ENCODE measurements around the gene GPR55. TPM values are rescaled to one million over a fixed set of nuclear protein-coding genes. Genes with fewer than 3 reads are reported as not detected.

GPR55 gene
- total RNA-seq, 1 donor, result under 0.01 TPM

DNA sequence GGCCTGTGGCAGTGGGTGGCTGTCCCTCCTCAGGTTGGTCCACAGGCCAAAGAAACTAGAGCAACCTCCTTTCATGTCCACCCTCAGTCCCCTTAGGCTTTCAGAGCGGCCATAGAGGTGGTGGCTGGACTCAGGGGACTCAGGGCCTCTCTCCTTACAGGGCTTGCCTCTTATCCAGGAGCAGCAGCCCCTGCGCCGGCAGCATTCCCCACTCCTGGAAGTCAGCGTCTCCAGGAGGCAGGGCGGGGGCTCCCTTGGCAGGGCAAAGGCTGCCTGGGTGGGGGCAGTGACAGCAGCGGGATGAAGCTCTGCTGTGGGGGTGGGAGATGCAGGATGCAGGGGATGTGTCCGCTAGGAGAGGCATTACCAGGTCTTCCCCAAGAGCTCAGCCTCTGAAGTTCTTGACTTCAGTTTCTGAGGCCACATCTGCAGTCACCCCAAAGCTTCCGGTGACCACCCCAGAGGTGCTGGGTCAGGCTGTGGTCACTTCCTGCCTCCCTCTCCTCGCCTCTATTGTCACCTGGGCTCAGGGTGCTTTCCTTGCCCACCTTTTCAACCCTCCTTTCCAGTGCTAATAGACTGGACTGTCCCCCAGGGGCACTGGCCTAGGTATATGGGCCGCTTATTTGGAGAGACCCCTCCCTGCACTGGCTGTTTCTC, 8.6 kb upstream of the GPR55 start:
- H3K4me3 ChIP-seq (ENCODE audit: low read depth, low read length), result no peak overlapping the region
- DNase-seq (ENCODE audit: low read depth), result no peak
- TF ChIP-seq, protein P1, sequence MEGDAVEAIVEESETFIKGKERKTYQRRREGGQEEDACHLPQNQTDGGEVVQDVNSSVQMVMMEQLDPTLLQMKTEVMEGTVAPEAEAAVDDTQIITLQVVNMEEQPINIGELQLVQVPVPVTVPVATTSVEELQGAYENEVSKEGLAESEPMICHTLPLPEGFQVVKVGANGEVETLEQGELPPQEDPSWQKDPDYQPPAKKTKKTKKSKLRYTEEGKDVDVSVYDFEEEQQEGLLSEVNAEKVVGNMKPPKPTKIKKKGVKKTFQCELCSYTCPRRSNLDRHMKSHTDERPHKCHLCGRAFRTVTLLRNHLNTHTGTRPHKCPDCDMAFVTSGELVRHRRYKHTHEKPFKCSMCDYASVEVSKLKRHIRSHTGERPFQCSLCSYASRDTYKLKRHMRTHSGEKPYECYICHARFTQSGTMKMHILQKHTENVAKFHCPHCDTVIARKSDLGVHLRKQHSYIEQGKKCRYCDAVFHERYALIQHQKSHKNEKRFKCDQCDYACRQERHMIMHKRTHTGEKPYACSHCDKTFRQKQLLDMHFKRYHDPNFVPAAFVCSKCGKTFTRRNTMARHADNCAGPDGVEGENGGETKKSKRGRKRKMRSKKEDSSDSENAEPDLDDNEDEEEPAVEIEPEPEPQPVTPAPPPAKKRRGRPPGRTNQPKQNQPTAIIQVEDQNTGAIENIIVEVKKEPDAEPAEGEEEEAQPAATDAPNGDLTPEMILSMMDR (IDR thresholded peaks at IDR 0.05; ENCODE audit: insufficient read depth, low read length), result no peak

DNA sequence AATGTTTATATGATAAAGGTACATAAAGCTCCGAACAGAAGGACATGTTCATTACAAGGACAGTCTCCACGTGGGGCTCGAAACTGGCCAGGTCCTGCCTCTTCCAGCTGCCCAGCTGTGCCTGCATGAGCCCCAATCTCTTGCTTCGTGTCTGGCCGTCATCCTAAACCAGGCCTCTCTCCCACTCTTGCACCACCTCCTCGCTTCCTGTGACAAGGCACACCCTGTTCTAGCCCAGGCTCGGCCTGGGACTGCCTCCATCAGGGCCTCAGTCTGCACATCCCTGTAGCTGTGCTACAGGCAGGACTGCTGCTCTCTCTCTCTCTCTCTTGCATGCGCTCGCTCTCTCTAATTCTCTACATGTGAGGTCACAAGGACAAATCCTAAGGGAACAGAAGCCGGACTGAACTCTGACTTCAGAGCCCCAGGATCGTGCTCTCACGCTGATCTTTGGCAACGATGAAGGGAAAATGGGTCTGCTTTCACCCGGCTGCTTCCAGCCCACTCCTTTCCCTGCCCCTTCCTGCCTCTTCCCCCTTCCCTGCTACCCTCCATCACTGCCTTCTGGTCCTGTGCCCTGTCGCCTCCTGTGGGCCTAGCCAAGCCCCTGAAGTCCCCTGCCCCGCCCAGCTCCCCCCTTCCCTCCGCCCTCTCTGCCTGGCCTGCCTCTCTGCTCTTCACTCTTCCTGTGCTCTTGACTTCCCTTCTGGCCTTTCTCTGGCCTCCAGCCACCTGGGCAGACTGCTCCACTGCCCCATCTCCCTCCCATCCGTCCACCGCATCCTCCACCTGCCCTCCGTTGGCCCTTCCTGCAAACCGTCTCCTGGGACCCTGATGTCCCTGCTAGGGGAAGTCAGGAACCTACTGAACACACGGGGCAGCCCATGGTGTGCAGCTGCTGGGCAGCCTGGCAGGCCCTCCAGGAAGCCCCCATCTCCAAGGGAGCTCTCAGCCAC, 7.8 kb upstream of the GPR55 start:
- DNase-seq (ENCODE audit: low read depth), result peak; percentile 76
- TF ChIP-seq, protein P1 (IDR thresholded peaks at IDR 0.05; ENCODE audit: insufficient read depth, low read length), result no peak
- H3K4me3 ChIP-seq (ENCODE audit: low read depth, low read length), result no peak overlapping the region

GRCh38 chr2:230931556-230932231, 6.7 kb upstream of the GPR55 start:
- TF ChIP-seq, protein P1 (IDR thresholded peaks at IDR 0.05; ENCODE audit: insufficient read depth, low read length), result no peak
- no peak overlapping the region for H3K4me3 ChIP-seq (ENCODE audit: low read depth, low read length)
- DNase-seq (ENCODE audit: low read depth), result no peak

DNA sequence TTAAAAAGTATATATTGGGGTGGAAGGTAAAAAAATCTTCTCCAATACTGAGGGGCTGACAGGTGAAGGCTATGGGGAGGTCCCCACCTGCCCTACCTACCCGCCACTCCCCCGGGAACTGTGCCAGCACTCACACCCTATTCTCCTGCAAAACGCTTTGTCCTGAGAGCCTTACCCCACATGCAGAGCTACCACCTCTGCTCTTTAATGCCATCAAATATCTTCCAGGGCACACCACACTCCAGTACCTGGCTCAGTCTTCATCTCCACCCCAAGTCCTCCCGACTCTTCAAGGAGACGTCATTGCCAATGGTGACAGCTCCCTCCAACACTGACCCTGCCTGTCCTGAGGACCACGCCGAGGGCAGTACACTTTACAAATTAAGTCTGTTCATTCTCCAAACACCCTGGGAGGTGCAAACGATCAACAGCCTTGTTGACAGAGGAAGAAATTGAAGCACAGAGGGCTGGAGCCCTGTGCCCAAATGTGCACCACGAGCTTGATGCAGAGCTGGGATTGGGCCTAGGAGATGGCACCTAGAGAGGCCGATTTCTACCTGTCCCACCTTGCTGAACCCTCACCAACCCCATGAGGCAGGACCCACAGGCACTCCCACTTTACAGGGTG, 6.0 kb upstream of the GPR55 start:
- no peak for DNase-seq (ENCODE audit: low read depth)
- TF ChIP-seq, protein P1 (IDR thresholded peaks at IDR 0.05; ENCODE audit: insufficient read depth, low read length), result no peak
- H3K4me3 ChIP-seq (ENCODE audit: low read depth, low read length), result no peak overlapping the region

- H3K4me3 ChIP-seq (ENCODE audit: low read depth, low read length), result no peak overlapping the region
- DNase-seq (ENCODE audit: low read depth), result no peak
- TF ChIP-seq, protein P1 (IDR thresholded peaks at IDR 0.05; ENCODE audit: insufficient read depth, low read length), result no peak
Observed at GRCh38 chr2:230930149-230930780, 5.2 kb upstream of the GPR55 start.
